ENCODE results near the gene RAB40C.

Gene RAB40C

GRCh38 chr16:546909-547770 is 42.7 kb upstream of the RAB40C start:
- Histone ChIP-seq H3K4ac (ENCODE audit: low read depth, low read length) (no peak overlapping the region), H2AFZ (ENCODE audit: insufficient read depth, low read length, poor library complexity) (no peak overlapping the region), H4K8ac (ENCODE audit: low read depth, low read length) (no peak overlapping the region), H3K79me1 (ENCODE audit: low read length) (no peaks in the 10 kb centered on the region), H3K79me2 (ENCODE audit: control insufficient read depth, insufficient read depth, low read length, poor library complexity) (no peaks in the 10 kb centered on the region), H3K4me2 (ENCODE audit: low read length) (no peak overlapping the region), H2BK120ac (ENCODE audit: insufficient read depth, low read length, poor library complexity) (no peak overlapping the region), H3K4me3 (ENCODE audit: low read depth, low read length) (no peak overlapping the region), H3K27me3 (ENCODE audit: insufficient read depth, low read length) (no peaks in the 10 kb centered on the region), H3K9me3 (ENCODE audit: insufficient read depth, low read depth, low read length) (no peaks in the 10 kb centered on the region), H3K9ac (ENCODE audit: low read length) (no peak overlapping the region), H2BK12ac (ENCODE audit: low read length) (no peak overlapping the region), H3K27ac (ENCODE audit: low read depth, low read length) (no peak overlapping the region), H3K18ac (ENCODE audit: low read length) (no peak overlapping the region), H3K36me3 (ENCODE audit: control insufficient read depth in 1 of 2, insufficient read depth in 2 of 2, low read length in 2 of 2) (peaks cover 29 to 34% of the 10 kb centered on the region in 2 experiments), H4K91ac (ENCODE audit: low read depth, low read length) (no peak overlapping the region), H2BK5ac (ENCODE audit: low read depth, low read length, poor library complexity) (no peak overlapping the region), H3K14ac (ENCODE audit: low read length) (no peak overlapping the region), H3K4me1 (ENCODE audit: control insufficient read depth in 1 of 2, insufficient read depth in 2 of 2, low read length in 2 of 2) (no peaks in the 10 kb centered on the region), H3K23ac (ENCODE audit: low read length) (no peak overlapping the region), H4K12ac (ENCODE audit: low read depth, low read length) (no peak overlapping the region), H2AK5ac (ENCODE audit: low read length) (no peak overlapping the region)
- DNase-seq: peak; percentile 64 to 84
- WGBS (ENCODE audit: extremely low coverage, insufficient coverage, insufficient read length): no CpG with 5 or more reads among the region's 60 CpGs

- H3K14ac ChIP-seq (ENCODE audit: low read length): no peak overlapping the region
- no peaks in the 10 kb centered on the region for H3K4me1 ChIP-seq (ENCODE audit: control insufficient read depth in 1 of 2, insufficient read depth in 2 of 2, low read length in 2 of 2)
- H2AFZ ChIP-seq (ENCODE audit: insufficient read depth, low read length, poor library complexity): no peak overlapping the region
- H3K79me1 ChIP-seq (ENCODE audit: low read length): no peaks in the 10 kb centered on the region
- no peak overlapping the region for H4K91ac ChIP-seq (ENCODE audit: low read depth, low read length)
- no peak overlapping the region for H4K12ac ChIP-seq (ENCODE audit: low read depth, low read length)
- no peaks in the 10 kb centered on the region for H3K79me2 ChIP-seq (ENCODE audit: control insufficient read depth, insufficient read depth, low read length, poor library complexity)
- no peak overlapping the region for H2BK5ac ChIP-seq (ENCODE audit: low read depth, low read length, poor library complexity)
- H3K9me3 ChIP-seq (ENCODE audit: insufficient read depth, low read depth, low read length): peaks cover 2% of the 10 kb centered on the region
- no peak overlapping the region for H3K27ac ChIP-seq (ENCODE audit: low read depth, low read length)
- no peak overlapping the region for H3K4me2 ChIP-seq (ENCODE audit: low read length)
- no CpG with 5 or more reads among the region's 21 CpGs for WGBS (ENCODE audit: extremely low coverage, insufficient coverage, insufficient read length)
- no peak overlapping the region for H3K18ac ChIP-seq (ENCODE audit: low read length)
- no peak overlapping the region for H3K4ac ChIP-seq (ENCODE audit: low read depth, low read length)
- no peak overlapping the region for H4K8ac ChIP-seq (ENCODE audit: low read depth, low read length)
- DNase-seq: no peak
- no peak overlapping the region for H3K9ac ChIP-seq (ENCODE audit: low read length)
- no peak overlapping the region for H2AK5ac ChIP-seq (ENCODE audit: low read length)
- no peaks in the 10 kb centered on the region for H3K27me3 ChIP-seq (ENCODE audit: insufficient read depth, low read length)
- no peak overlapping the region for H3K23ac ChIP-seq (ENCODE audit: low read length)
- no peak overlapping the region for H3K4me3 ChIP-seq (ENCODE audit: low read depth, low read length)
- H3K36me3 ChIP-seq (ENCODE audit: control insufficient read depth in 1 of 2, insufficient read depth in 2 of 2, low read length in 2 of 2): peaks cover 38 to 43% of the 10 kb centered on the region in 2 experiments
- H2BK12ac ChIP-seq (ENCODE audit: low read length): no peak overlapping the region
- H2BK120ac ChIP-seq (ENCODE audit: insufficient read depth, low read length, poor library complexity): no peak overlapping the region
Observed at GRCh38 chr16:548586-548985, 41.3 kb upstream of the RAB40C start.

- no CpG with 5 or more reads among the region's 54 CpGs for WGBS (ENCODE audit: extremely low coverage, insufficient coverage, insufficient read length)
- no peak for DNase-seq
- no peak overlapping the region for H2BK5ac ChIP-seq (ENCODE audit: low read depth, low read length, poor library complexity)
Observed at GRCh38 chr16:549544-550263, 40.2 kb upstream of the RAB40C start.

GRCh38 chr16:551210-551609 is 38.7 kb upstream of the RAB40C start:
- WGBS (ENCODE audit: extremely low coverage, insufficient coverage, insufficient read length): no CpG with 5 or more reads among the region's 28 CpGs

More at GRCh38 chr16:549544-550263, 40.2 kb upstream of the RAB40C start:
- H3K36me3 ChIP-seq (ENCODE audit: control insufficient read depth in 1 of 2, insufficient read depth in 2 of 2, low read length in 2 of 2): peaks cover 45 to 49% of the 10 kb centered on the region in 2 experiments
- no peak overlapping the region for H2AFZ ChIP-seq (ENCODE audit: insufficient read depth, low read length, poor library complexity)
- no peak overlapping the region for H3K4me3 ChIP-seq (ENCODE audit: low read depth, low read length)
- no peak overlapping the region for H4K12ac ChIP-seq (ENCODE audit: low read depth, low read length)
- H3K4ac ChIP-seq (ENCODE audit: low read depth, low read length): no peak overlapping the region
- no peaks in the 10 kb centered on the region for H3K27me3 ChIP-seq (ENCODE audit: insufficient read depth, low read length)
- H3K79me2 ChIP-seq (ENCODE audit: control insufficient read depth, insufficient read depth, low read length, poor library complexity): no peaks in the 10 kb centered on the region
- H3K4me2 ChIP-seq (ENCODE audit: low read length): no peak overlapping the region
- peaks cover 2% of the 10 kb centered on the region for H3K9me3 ChIP-seq (ENCODE audit: insufficient read depth, low read depth, low read length)
- no peak overlapping the region for H3K9ac ChIP-seq (ENCODE audit: low read length)
- no peaks in the 10 kb centered on the region for H3K79me1 ChIP-seq (ENCODE audit: low read length)
- no peak overlapping the region for H2AK5ac ChIP-seq (ENCODE audit: low read length)
- H3K23ac ChIP-seq (ENCODE audit: low read length): no peak overlapping the region
- no peak overlapping the region for H3K27ac ChIP-seq (ENCODE audit: low read depth, low read length)
- no peak overlapping the region for H2BK12ac ChIP-seq (ENCODE audit: low read length)
- no peak overlapping the region for H3K18ac ChIP-seq (ENCODE audit: low read length)
- no peak overlapping the region for H3K14ac ChIP-seq (ENCODE audit: low read length)
- H3K4me1 ChIP-seq (ENCODE audit: control insufficient read depth in 1 of 2, insufficient read depth in 2 of 2, low read length in 2 of 2): no peaks in the 10 kb centered on the region
- no peak overlapping the region for H2BK120ac ChIP-seq (ENCODE audit: insufficient read depth, low read length, poor library complexity)
- H4K91ac ChIP-seq (ENCODE audit: low read depth, low read length): no peak overlapping the region
- no peak overlapping the region for H4K8ac ChIP-seq (ENCODE audit: low read depth, low read length)

More at GRCh38 chr16:551210-551609, 38.7 kb upstream of the RAB40C start:
- no peaks in the 10 kb centered on the region for H3K4me1 ChIP-seq (ENCODE audit: control insufficient read depth in 1 of 2, insufficient read depth in 2 of 2, low read length in 2 of 2)
- no peaks in the 10 kb centered on the region for H3K79me2 ChIP-seq (ENCODE audit: control insufficient read depth, insufficient read depth, low read length, poor library complexity)
- no peak overlapping the region for H3K14ac ChIP-seq (ENCODE audit: low read length)
- H3K27ac ChIP-seq (ENCODE audit: low read depth, low read length): no peak overlapping the region
- no peak overlapping the region for H2AK5ac ChIP-seq (ENCODE audit: low read length)
- no peak for DNase-seq
- peaks cover 45 to 51% of the 10 kb centered on the region in 2 experiments for H3K36me3 ChIP-seq (ENCODE audit: control insufficient read depth in 1 of 2, insufficient read depth in 2 of 2, low read length in 2 of 2)
- peaks cover 2% of the 10 kb centered on the region for H3K9me3 ChIP-seq (ENCODE audit: insufficient read depth, low read depth, low read length)
- no peak overlapping the region for H3K4me3 ChIP-seq (ENCODE audit: low read depth, low read length)
- H4K8ac ChIP-seq (ENCODE audit: low read depth, low read length): no peak overlapping the region
- H2BK5ac ChIP-seq (ENCODE audit: low read depth, low read length, poor library complexity): no peak overlapping the region
- no peak overlapping the region for H4K12ac ChIP-seq (ENCODE audit: low read depth, low read length)
- H3K4ac ChIP-seq (ENCODE audit: low read depth, low read length): no peak overlapping the region
- H2AFZ ChIP-seq (ENCODE audit: insufficient read depth, low read length, poor library complexity): no peak overlapping the region
- H3K18ac ChIP-seq (ENCODE audit: low read length): no peak overlapping the region
- H3K4me2 ChIP-seq (ENCODE audit: low read length): no peak overlapping the region
- no peak overlapping the region for H3K9ac ChIP-seq (ENCODE audit: low read length)
- no peak overlapping the region for H4K91ac ChIP-seq (ENCODE audit: low read depth, low read length)
- no peak overlapping the region for H2BK12ac ChIP-seq (ENCODE audit: low read length)
- H3K23ac ChIP-seq (ENCODE audit: low read length): no peak overlapping the region
- H3K79me1 ChIP-seq (ENCODE audit: low read length): no peaks in the 10 kb centered on the region
- H2BK120ac ChIP-seq (ENCODE audit: insufficient read depth, low read length, poor library complexity): no peak overlapping the region
- no peaks in the 10 kb centered on the region for H3K27me3 ChIP-seq (ENCODE audit: insufficient read depth, low read length)
